ENCODE data around the gene ANKMY1.

- TF ChIP-seq CTCF (IDR thresholded peaks at IDR 0.05) (no peak), POLR2A (IDR thresholded peaks at IDR 0.05) (no peak)
Measured at GRCh38 chr2:240598311-240598911, 40.6 kb upstream of the ANKMY1 start.
